SK-N-SH (cell line): Measurements from ENCODE around the gene DPP4. TPM values are rescaled to one million over a fixed set of nuclear protein-coding genes. Genes with fewer than 3 reads are reported as not detected.

Source experiments
- CTCF ChIA-PET: fragments of 300-600, 350-600 bp; formaldehyde crosslinking; extraction: SDS; loops from one replicate; lab custom pipeline; 2021; lab: Yijun Ruan, JAX
- POLR2A ChIA-PET: fragments of 350-600 bp; sonication (Branson Sonifier 250); formaldehyde crosslinking; extraction: SDS; loops from one replicate; lab custom pipeline; 2020; ENCODE audit warnings: antibody characterized with exemption, inconsistent platforms; lab: Yijun Ruan, JAX
- DNase-seq: peaks from one replicate; pipeline ENCODE4 v3.0.0; 2012
- H2AFZ ChIP-seq: fragments of 200-600 bp; sonication (generic); 2 replicates; pipeline ENCODE4 v1.8.1; 2016; ENCODE audit warnings: antibody characterized with exemption, mild to moderate bottlenecking, low read depth
- H3F3A ChIP-seq: fragments of 200-600 bp; sonication (generic); replicated peaks from 2 replicates; pipeline ENCODE3; 2016; ENCODE audit warnings: antibody characterized with exemption, mild to moderate bottlenecking; ENCODE audit not compliant: insufficient read depth
- H3K27ac ChIP-seq, 2 experiments: fragments of 200-500 bp in 1 of 2; fragments of 200-600 bp in 1 of 2; sonication (Bioruptor generic) in 1 of 2; sonication (generic), shearing (Covaris generic) in 1 of 2; 2 replicates each; pipeline versions ENCODE4 v1.5.1 to v1.6.1; 2014 to 2016; ENCODE audit warnings: low read depth in 2 of 2, inconsistent platforms in 1 of 2, low read length in 1 of 2, mild to moderate bottlenecking in 1 of 2, mixed read lengths in 1 of 2
- H3K27me3 ChIP-seq: fragments of 200-600 bp; sonication (generic), shearing (Covaris generic); 2 replicates; pipeline ENCODE4 v1.6.1; 2016; ENCODE audit warnings: mixed run types; ENCODE audit not compliant: insufficient read depth
- H3K36me3 ChIP-seq, 2 experiments: fragments of 200-500 bp in 1 of 2; fragments of 200-600 bp in 1 of 2; sonication (Bioruptor generic) in 1 of 2; sonication (generic) in 1 of 2; replicated peaks in 1 of 2; 2 replicates each; pipeline versions ENCODE3 to v1.5.1; 2014 to 2016; ENCODE audit warnings: low read length in 1 of 2, mild to moderate bottlenecking in 1 of 2; ENCODE audit not compliant: insufficient read depth in 2 of 2, control insufficient read depth in 1 of 2
- H3K4me1 ChIP-seq, 2 experiments: fragments of 200-500 bp in 1 of 2; fragments of 200-600 bp in 1 of 2; sonication (Bioruptor generic) in 1 of 2; sonication (generic), shearing (Covaris generic) in 1 of 2; 2 replicates each; pipeline versions ENCODE4 v1.5.1 to v1.6.1; 2014 to 2016; ENCODE audit warnings: low read depth in 1 of 2, low read length in 1 of 2, mixed run types in 1 of 2; ENCODE audit not compliant: insufficient read depth in 2 of 2, control insufficient read depth in 1 of 2
- H3K4me2 ChIP-seq: fragments of 200-600 bp; sonication (generic), shearing (Covaris generic); 2 replicates; pipeline ENCODE4 v1.6.1; 2017; ENCODE audit warnings: mixed run types
- H3K4me3 ChIP-seq, 2 experiments: fragments of 200-500 bp in 1 of 2; fragments of 200-600 bp in 1 of 2; sonication (Bioruptor generic) in 1 of 2; sonication (generic), shearing (Covaris generic) in 1 of 2; 2 replicates each; pipeline versions ENCODE4 v1.5.1 to v1.8.1; 2014 to 2016; ENCODE audit warnings: low read depth in 2 of 2, inconsistent platforms in 1 of 2, low read length in 1 of 2, mild to moderate bottlenecking in 1 of 2, mixed read lengths in 1 of 2, moderate library complexity in 1 of 2
- H3K79me2 ChIP-seq: fragments of 200-600 bp; sonication (generic); 2 replicates; pipeline ENCODE4 v1.8.1; 2017; ENCODE audit warnings: mild to moderate bottlenecking; ENCODE audit not compliant: insufficient read depth
- H3K9ac ChIP-seq: fragments of 200-600 bp; sonication (generic); 2 replicates; pipeline ENCODE4 v1.6.1; 2017; ENCODE audit warnings: mixed run types
- H3K9me2 ChIP-seq: fragments of 200-600 bp; sonication (generic); 2 replicates; pipeline ENCODE4 v1.6.1; 2017; ENCODE audit warnings: mixed run types
- H3K9me3 ChIP-seq: fragments of 200-600 bp; sonication (generic); 2 replicates; pipeline ENCODE4 v1.6.1; 2017; ENCODE audit warnings: mixed run types, mild to moderate bottlenecking, moderate library complexity
- H4K20me1 ChIP-seq: fragments of 200-600 bp; sonication (generic); 2 replicates; pipeline ENCODE4 v1.6.1; 2017; ENCODE audit warnings: mild to moderate bottlenecking, mixed run types; ENCODE audit not compliant: insufficient read depth
- CHD2 ChIP-seq: fragments of 150-350 bp; IDR thresholded peaks from 2 replicates; pipeline ENCODE4 v1.6.1; 2018; ENCODE audit warnings: low read length; ENCODE audit not compliant: partially characterized antibody
- CTCF ChIP-seq: fragments of 200-600 bp; sonication (generic); IDR thresholded peaks from 2 replicates; pipeline ENCODE4 v1.6.1; 2017; ENCODE audit warnings: antibody characterized with exemption, mild to moderate bottlenecking, moderate library complexity
- ELF1 ChIP-seq: IDR thresholded peaks from 2 replicates; pipeline ENCODE4 v1.4.0; 2012
- FOSL2 ChIP-seq: IDR thresholded peaks from 2 replicates; pipeline ENCODE4 v1.4.0; 2012; ENCODE audit warnings: low read depth, mild to moderate bottlenecking, moderate library complexity, borderline replicate concordance
- IRF3 ChIP-seq: fragments of 150-350 bp; IDR thresholded peaks from 2 replicates; pipeline ENCODE4 v1.6.1; 2016; ENCODE audit warnings: mild to moderate bottlenecking, low read depth, low read length
- MAX ChIP-seq: IDR thresholded peaks from 2 replicates; pipeline ENCODE4 v1.4.0; 2012; ENCODE audit warnings: low read depth
- MEF2A ChIP-seq: IDR thresholded peaks from 2 replicates; pipeline ENCODE4 v1.4.0; 2012; ENCODE audit warnings: low read depth, borderline replicate concordance
- MXI1 ChIP-seq: IDR thresholded peaks from 2 replicates; pipeline ENCODE4 v1.6.1; 2012; ENCODE audit warnings: mild to moderate bottlenecking, low read depth, low read length, improper control_type of control experiment
- NFIC ChIP-seq: IDR thresholded peaks from 2 replicates; pipeline ENCODE4 v1.4.0; 2012; ENCODE audit warnings: borderline replicate concordance
- NRF1 ChIP-seq: IDR thresholded peaks from 2 replicates; pipeline ENCODE4 v1.6.1; 2012; ENCODE audit warnings: low read depth, mild to moderate bottlenecking, low read length
- PBX3 ChIP-seq: IDR thresholded peaks from 2 replicates; pipeline ENCODE4; 2012
- RAD21 ChIP-seq: IDR thresholded peaks from 2 replicates; pipeline ENCODE4 v1.6.1; 2012; ENCODE audit warnings: mild to moderate bottlenecking, low read length
- RCOR1 ChIP-seq: fragments of 150-350 bp; IDR thresholded peaks from 2 replicates; pipeline ENCODE4 v1.6.1; 2017; ENCODE audit warnings: antibody characterized with exemption, low read length
- REST ChIP-seq: IDR thresholded peaks from 2 replicates; pipeline ENCODE4 v1.6.1; 2012; ENCODE audit warnings: mild to moderate bottlenecking, low read depth, low read length, moderate library complexity
- RFX5 ChIP-seq: IDR thresholded peaks from 2 replicates; pipeline ENCODE4 v1.6.1; 2012; ENCODE audit warnings: mild to moderate bottlenecking, improper control_type of control experiment, low read length
- RXRA ChIP-seq: IDR thresholded peaks from 2 replicates; pipeline ENCODE4 v1.4.0; 2012; ENCODE audit warnings: low read depth, mild to moderate bottlenecking, borderline replicate concordance
- SIN3A ChIP-seq: IDR thresholded peaks from 2 replicates; pipeline ENCODE4 v1.6.1; 2012; ENCODE audit warnings: low read depth, mild to moderate bottlenecking, low read length, moderate library complexity, borderline replicate concordance
- SMC3 ChIP-seq: IDR thresholded peaks from 2 replicates; pipeline ENCODE4 v1.6.1; 2012; ENCODE audit warnings: low read depth, low read length, improper control_type of control experiment
- USF1 ChIP-seq: IDR thresholded peaks from 2 replicates; pipeline ENCODE4 v1.4.0; 2012; ENCODE audit warnings: low read depth, borderline replicate concordance
- YY1 ChIP-seq: IDR thresholded peaks from 2 replicates; pipeline ENCODE4 v1.4.0; 2012; ENCODE audit warnings: low read depth, mild to moderate bottlenecking
- WGBS: methylation state at CpG from one replicate; pipeline ENCODE4 v1.1.6; 2017; ENCODE audit warnings: low lambda C conversion rate; 5-methylcytosine and 5-hydroxymethylcytosine counted together
- polyA plus RNA-seq, 3 experiments: library from polyadenylated mRNA; depleted of rRNA; stranded (reverse); fragments of >200 nt; gene quantifications; 2 replicates each; pipeline ENCODE4 v1.2.3, GENCODE V29; 2012

DPP4 gene
- polyA plus RNA-seq, 1 of the 3 experiments (the other 2 are of a cell fraction): 5.0 TPM

GRCh38 chr2:162071001-162071400 is 3.0 kb downstream of the DPP4 start:
- H3K4me2 ChIP-seq: no peak overlapping the region
- DNase-seq: no peak
- no peaks in the 10 kb centered on the region for H3K79me2 ChIP-seq
- H3K9me2 ChIP-seq: no peaks in the 10 kb centered on the region
- POLR2A ChIA-PET: no interaction called here
- no peak for TF ChIP-seq SMC3
- no peak for TF ChIP-seq NRF1
- TF ChIP-seq CHD2: no peak
- TF ChIP-seq YY1: no peak
- no peak for TF ChIP-seq RCOR1
- TF ChIP-seq RFX5: no peak
- TF ChIP-seq ELF1: no peak
- TF ChIP-seq NFIC: no peak
- no peak for TF ChIP-seq SIN3A
- no peak for TF ChIP-seq REST
- TF ChIP-seq USF1: no peak
- no peak for TF ChIP-seq MEF2A
- no peak for TF ChIP-seq FOSL2
- no peak for TF ChIP-seq MAX
- TF ChIP-seq PBX3: no peak
- no peak for TF ChIP-seq MXI1
- TF ChIP-seq RAD21: no peak
- TF ChIP-seq CTCF: no peak
- no peak for TF ChIP-seq IRF3
- TF ChIP-seq RXRA: no peak
- H3K27me3 ChIP-seq: no peaks in the 10 kb centered on the region
- H3K9ac ChIP-seq: no peak overlapping the region
- no peaks in the 10 kb centered on the region for H3K9me3 ChIP-seq
- no peak overlapping the region for H2AFZ ChIP-seq
- no peak overlapping the region for H3K4me3 ChIP-seq
- CTCF ChIA-PET: no interaction called here
- peaks cover 0 to 44% of the 10 kb centered on the region in 2 experiments; a peak in 3 of 4 replicates for H3K4me1 ChIP-seq
- no peaks in the 10 kb centered on the region for H4K20me1 ChIP-seq
- H3K27ac ChIP-seq: no peak overlapping the region
- 86% methylated on average over 2 of the region's 2 CpGs for WGBS
- no peaks in the 10 kb centered on the region for H3K36me3 ChIP-seq
- peaks cover 17% of the 10 kb centered on the region for H3F3A ChIP-seq
